K562 (cell line): Measurements from ENCODE around the gene RPS28. TPM values are rescaled to one million over a fixed set of nuclear protein-coding genes. Genes with fewer than 3 reads are reported as not detected.
"Not testable (repeated sequence)": the region's sequence is repeated elsewhere in the genome, so short reads cannot be mapped to it uniquely, and the experiment has no call there.

Experiments
- ATAC-seq: fragments of 200-7000 bp; cut with Tn5 transposase; 3 replicates; pipeline ENCODE4 v1.9.1; 2020; ENCODE audit warnings: moderate library complexity
- BruUV-seq: library from RNA; stranded (reverse); fragments of 400-500 nt; replicated peaks from 2 replicates; lab custom pipeline; 2021; lab: Mats Ljungman, UMichigan
- CTCF ChIA-PET: fragments of 300-600 bp; formaldehyde crosslinking; extraction: SDS; loops from one replicate; lab custom pipeline; 2021; ENCODE audit warnings: low intra/inter-chr PET ratio; lab: Yijun Ruan, JAX
- POLR2A ChIA-PET: fragments of 300-600, 350-650 bp; sonication (Branson Sonifier 250); formaldehyde crosslinking; extraction: SDS; loops from one replicate; lab custom pipeline; 2021; ENCODE audit warnings: antibody characterized with exemption, inconsistent platforms; lab: Yijun Ruan, JAX
- DNase-seq, 4 experiments: peaks; one replicate each; pipeline versions ENCODE4 v3.0.0 to v3.0.0-alpha.2; 2011 to 2018; ENCODE audit warnings: low spot score in 3 of 4, mixed read lengths in 3 of 4; ENCODE audit errors: extremely low read depth in 1 of 4
- FAIRE-seq: peaks from 2 replicates; lab custom pipeline; 2011; peaks lifted over from hg19 to GRCh38; lab: Jason Lieb, UNC
- H2AFZ ChIP-seq: 2 replicates; pipeline ENCODE4 v1.6.0; 2011; ENCODE audit warnings: low read depth, low read length, control low read depth, inconsistent platforms
- H3K27ac ChIP-seq: fragments of 200-600 bp; 3 replicates; pipeline ENCODE4 v1.8.0; 2011; ENCODE audit warnings: low read depth, mild to moderate bottlenecking, control low read depth, inconsistent platforms, low read length, moderate library complexity, mixed read lengths; ENCODE audit errors: extremely low read depth
- H3K27me3 ChIP-seq, 2 experiments: fragments of 300-600 bp in 1 of 2; 2 replicates in 1 of 2; 3 replicates in 1 of 2; pipeline versions ENCODE4 v1.6.0 to v1.8.0; 2011; ENCODE audit warnings: inconsistent platforms in 2 of 2, low read length in 2 of 2, mild to moderate bottlenecking in 1 of 2, mixed read lengths in 1 of 2, moderate library complexity in 1 of 2; ENCODE audit not compliant: control insufficient read depth in 2 of 2, insufficient read depth in 2 of 2
- H3K36me3 ChIP-seq: fragments of 300-600 bp; 3 replicates; pipeline ENCODE4 v1.8.0; 2011; ENCODE audit warnings: mild to moderate bottlenecking, low read length, inconsistent platforms; ENCODE audit not compliant: control insufficient read depth, insufficient read depth
- H3K4me1 ChIP-seq, 2 experiments: fragments of 200-600 bp in 1 of 2; replicated peaks in 1 of 2; 2 replicates in 1 of 2; 3 replicates in 1 of 2; pipeline versions ENCODE4 v1.5.1 to v1.8.0; 2011; ENCODE audit warnings: inconsistent platforms in 2 of 2, low read length in 2 of 2, mild to moderate bottlenecking in 1 of 2, mixed read lengths in 1 of 2, moderate library complexity in 1 of 2; ENCODE audit not compliant: control insufficient read depth in 2 of 2, insufficient read depth in 2 of 2
- H3K4me2 ChIP-seq: 2 replicates; pipeline ENCODE4 v1.6.1; 2011; ENCODE audit warnings: low read length, control low read depth, inconsistent platforms, mixed read lengths; ENCODE audit not compliant: insufficient read depth
- H3K4me3 ChIP-seq: fragments of 200-600 bp; sonication (generic), shearing (Covaris generic); 2 replicates; pipeline ENCODE4 v1.5.1; 2016; ENCODE audit warnings: control low read depth, inconsistent platforms
- H3K79me2 ChIP-seq: fragments of 200-600 bp; 3 replicates; pipeline ENCODE4 v1.8.0; 2011; ENCODE audit warnings: low read length, inconsistent platforms; ENCODE audit not compliant: control insufficient read depth, insufficient read depth
- H3K9ac ChIP-seq, 2 experiments: 2 replicates each; pipeline versions ENCODE4 v1.6.0 to v1.6.1; 2011; ENCODE audit warnings: low read depth in 2 of 2, low read length in 2 of 2, control low read depth in 1 of 2, inconsistent platforms in 1 of 2, mild to moderate bottlenecking in 1 of 2, mixed read lengths in 1 of 2; ENCODE audit not compliant: insufficient read depth in 1 of 2
- H3K9me1 ChIP-seq: one replicate; pipeline ENCODE4 v1.6.0; 2011; ENCODE audit warnings: inconsistent platforms, mild to moderate bottlenecking, low read length, moderate library complexity; ENCODE audit not compliant: control insufficient read depth, insufficient read depth
- H3K9me3 ChIP-seq: replicated peaks from 2 replicates; pipeline ENCODE4 v1.5.1; 2011; ENCODE audit warnings: low read depth, low read length, inconsistent platforms; ENCODE audit not compliant: control insufficient read depth, insufficient read depth
- H4K20me1 ChIP-seq: replicated peaks from 2 replicates; pipeline ENCODE4 v1.6.1; 2011; ENCODE audit warnings: low read length, inconsistent platforms, mixed read lengths; ENCODE audit not compliant: control insufficient read depth, insufficient read depth
- ZNF512 ChIP-seq: IDR thresholded peaks from 2 replicates; pipeline ENCODE4 v1.6.1; 2016; ENCODE audit warnings: missing genetic modification characterization, missing compliant biosample characterization
- WGBS: fragments of 100-300 bp; shearing (Covaris generic); methylation state at CpG from one replicate; pipeline ENCODE4 v1.1.6; 2016; ENCODE audit warnings: low coverage, mixed read lengths; ENCODE audit not compliant: insufficient coverage; ENCODE audit errors: missing lambda C conversion rate; 5-methylcytosine and 5-hydroxymethylcytosine counted together
- in situ Hi-C: fragments of 300-500 bp; cut with MboI; formaldehyde crosslinking; loops from 4 replicates; pipeline ENCODE4 v1.15.0; 2018; ENCODE audit warnings: inconsistent platforms, mixed read lengths
- intact Hi-C: fragments of 100-400 bp; cut with micrococcal nuclease; formaldehyde crosslinking; loops from 2 replicates; pipeline ENCODE4 v1.14.2; 2022
- polyA plus RNA-seq, 8 experiments: library from polyadenylated mRNA; depleted of rRNA in 4 of 8; stranded (reverse) in 5 of 8; unstranded in 3 of 8; fragments of >200 nt; fragmentation: Nextera tagmentation in 2 of 8; fragmentation: Illumina TruSeq in 1 of 8; extraction: Ambion mirVana in 2 of 8; extraction: Trizol in 1 of 8; gene quantifications; 2 replicates each; pipeline versions ENCODE4 v1.2.1 to v1.2.3, GENCODE V29; 2011 to 2014; ENCODE audit warnings: inconsistent platforms in 1 of 8, missing spikeins in 1 of 8
- total RNA-seq, 7 experiments: library from RNA; depleted of rRNA in 6 of 7; stranded (reverse); fragments of >200 nt in 6 of 7; fragmentation: Illumina TruSeq in 2 of 7; extraction: Trizol in 2 of 7; gene quantifications; 2 replicates each; pipeline versions ENCODE4 v1.2.1 to v1.2.3, GENCODE V29; 2011 to 2021; ENCODE audit warnings: low replicate concordance in 1 of 7

RPS28 gene
- total and polyA plus RNA-seq, 9 of the 15 experiments (the other 6 are each of a cell fraction or from before 2014, with no cell fraction given), result 165 to 2,827 (median 1,303) TPM

DNA sequence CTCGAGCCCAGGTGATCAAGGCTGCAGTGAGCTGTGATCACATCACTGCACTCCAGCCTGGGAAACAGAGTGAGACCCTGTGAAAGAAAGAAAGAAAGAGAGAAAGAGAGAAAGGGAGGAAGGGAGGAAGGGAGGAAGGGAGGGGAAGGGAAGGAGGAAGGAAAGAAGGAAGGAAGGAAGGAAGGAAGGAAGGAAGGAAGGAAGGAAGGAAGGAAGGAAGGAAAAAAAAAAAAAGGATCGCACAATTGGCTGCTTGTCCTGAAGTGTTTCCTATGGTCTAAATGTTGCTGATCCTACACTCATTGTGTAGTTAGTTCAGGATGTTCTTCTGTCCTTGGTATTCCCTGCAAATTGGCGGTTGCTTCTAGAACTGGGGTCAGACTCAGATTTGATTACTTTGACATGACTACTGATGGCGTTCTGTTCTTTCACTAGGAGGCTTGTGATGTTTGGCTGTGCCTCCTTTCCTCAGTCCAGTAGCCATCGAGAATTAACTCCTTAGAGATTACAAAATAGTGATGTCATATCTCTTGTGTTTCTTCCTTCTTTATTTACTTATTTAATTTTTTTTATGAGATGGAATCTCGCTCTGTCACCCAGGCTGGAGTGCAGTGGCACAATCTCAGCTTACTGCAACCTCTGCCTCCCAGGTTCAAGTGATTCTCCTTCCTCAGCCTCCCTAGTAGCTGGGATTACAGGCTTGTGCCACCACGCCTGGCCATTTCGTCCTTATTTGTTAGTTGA is 28.5 kb downstream of the RPS28 start:
- in situ Hi-C loops, BruUV-seq, H3K27ac ChIP-seq, H3K9me3 ChIP-seq, H3K4me2 ChIP-seq, H3K9ac ChIP-seq, H3K4me3 ChIP-seq, H2AFZ ChIP-seq, H4K20me1 ChIP-seq, ATAC-seq, FAIRE-seq, DNase-seq, H3K36me3 ChIP-seq, H3K9me1 ChIP-seq, H3K79me2 ChIP-seq, H3K4me1 ChIP-seq: not testable (repeated sequence)
- ChIA-PET CTCF (interaction anchor here (0.7 kb wide), 1 partner anchor 163 kb away, joined by 3 read pairs; no protein-coding TSS in a partner anchor), POLR2A (interaction anchor here (1.1 kb wide), 1 partner anchor 74 kb away, joined by 4 read pairs; no protein-coding TSS in a partner anchor)
- TF ChIP-seq ZNF512 (tag), result peak; percentile 46; the same call in 1 of the 2 replicates
- intact Hi-C loops, result loop anchor here (5.0 kb wide), 2 partner anchors 158 to 228 kb away; partner anchors contain the start of gene MYO1F
- peaks cover 2 to 11% of the 10 kb centered on the region in 2 experiments; a peak in 4 of 5 replicates for H3K27me3 ChIP-seq
- WGBS, result 8% methylated on average over 8 of the region's 8 CpGs
